GM12872 (cell line): Measurements from ENCODE around the gene MRPL54.
A peak's percentile ranks its signal among the peaks of the same experiment; 100 is the strongest.

Source experiments
- CTCF ChIP-seq: IDR thresholded peaks from 3 replicates; pipeline ENCODE4 v1.5.1; 2011; ENCODE audit warnings: low read depth, mild to moderate bottlenecking, low read length, moderate library complexity; ENCODE audit not compliant: insufficient read depth

MRPL54 gene

GRCh38 chr19:3778899-3779723 is 16.6 kb downstream of the MRPL54 start:
- TF ChIP-seq CTCF, result no peak

- no peak for TF ChIP-seq CTCF
Measured at GRCh38 chr19:3780786-3781304, 18.4 kb downstream of the MRPL54 start.

- no peak for TF ChIP-seq CTCF
Measured at GRCh38 chr19:3781603-3782002, 19.1 kb downstream of the MRPL54 start.

GRCh38 chr19:3782330-3782729 is 19.8 kb downstream of the MRPL54 start:
- no peak for TF ChIP-seq CTCF

- no peak for TF ChIP-seq CTCF
Measured at GRCh38 chr19:3782903-3783302, 20.4 kb downstream of the MRPL54 start.

- peak; percentile 38 for TF ChIP-seq CTCF
Measured at GRCh38 chr19:3783660-3784584, 21.4 kb downstream of the MRPL54 start.
